Type B pancreatic cell (in vitro differentiated cells): ENCODE measurements around the gene FBP1. TPM values are rescaled to one million over a fixed set of nuclear protein-coding genes. Genes with fewer than 3 reads are reported as not detected.

Experiments
- DNase-seq: peaks from one replicate; pipeline ENCODE4 v3.0.0; 2021; ENCODE audit warnings: mixed read lengths; ENCODE audit not compliant: unreplicated experiment; ENCODE audit errors: extremely low spot score
- H3K27ac Mint-ChIP-seq: 2 replicates; pipeline ENCODE4 v1.8.0; 2021; ENCODE audit warnings: mild to moderate bottlenecking, mixed read lengths
- H3K27me3 Mint-ChIP-seq: 2 replicates; pipeline ENCODE4 v1.8.0; 2021; ENCODE audit warnings: mixed read lengths
- H3K36me3 Mint-ChIP-seq: 2 replicates; pipeline ENCODE4 v1.8.0; 2021; ENCODE audit warnings: mixed read lengths
- H3K4me1 Mint-ChIP-seq: one replicate; pipeline ENCODE4 v1.8.0; 2021; ENCODE audit warnings: mixed read lengths; ENCODE audit not compliant: unreplicated experiment
- H3K4me3 Mint-ChIP-seq: 2 replicates; pipeline ENCODE4 v1.8.0; 2021; ENCODE audit warnings: mild to moderate bottlenecking, mixed read lengths
- H3K9me3 Mint-ChIP-seq: 2 replicates; pipeline ENCODE4 v1.8.0; 2021; ENCODE audit warnings: mixed read lengths
- total RNA-seq: library from RNA; stranded (reverse); gene quantifications from 2 replicates; pipeline ENCODE4 v1.2.1, GENCODE V29; 2021; ENCODE audit warnings: low replicate concordance
- TF ChIP-seq, protein P1 (sequence below): fragments of 200-600 bp; sonication (generic); conservative IDR thresholded peaks from 2 replicates; pipeline ENCODE4 v1.5.0; 2021; ENCODE audit warnings: antibody characterized with exemption, mild to moderate bottlenecking

Gene FBP1
- total RNA-seq, 1 donor from 2014 or later = 25.9 TPM

DNA sequence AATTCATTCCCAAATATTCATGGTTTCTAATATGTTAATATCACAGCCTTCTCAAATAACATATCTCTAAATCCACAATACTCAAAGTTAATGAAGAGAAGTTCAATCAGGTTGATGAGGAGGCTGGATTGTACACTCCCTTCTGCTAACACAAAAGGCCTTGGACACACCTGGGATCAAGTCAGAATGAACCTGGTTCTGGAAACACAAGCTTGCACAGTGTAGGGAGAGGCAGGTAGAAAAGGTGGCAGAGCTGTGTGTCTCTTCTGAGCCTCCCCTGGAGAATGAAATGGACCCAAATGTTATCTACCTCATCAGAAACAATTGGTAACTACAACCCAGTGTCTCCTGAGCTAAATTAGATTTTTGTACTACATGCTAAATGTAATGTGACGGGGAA lies 40.7 kb upstream of the FBP1 start:
- H3K4me3 Mint-ChIP-seq = no peak overlapping the region
- peaks cover 27% of the 10 kb centered on the region for H3K4me1 Mint-ChIP-seq
- H3K27ac Mint-ChIP-seq = no peak overlapping the region
- TF ChIP-seq, protein P1, sequence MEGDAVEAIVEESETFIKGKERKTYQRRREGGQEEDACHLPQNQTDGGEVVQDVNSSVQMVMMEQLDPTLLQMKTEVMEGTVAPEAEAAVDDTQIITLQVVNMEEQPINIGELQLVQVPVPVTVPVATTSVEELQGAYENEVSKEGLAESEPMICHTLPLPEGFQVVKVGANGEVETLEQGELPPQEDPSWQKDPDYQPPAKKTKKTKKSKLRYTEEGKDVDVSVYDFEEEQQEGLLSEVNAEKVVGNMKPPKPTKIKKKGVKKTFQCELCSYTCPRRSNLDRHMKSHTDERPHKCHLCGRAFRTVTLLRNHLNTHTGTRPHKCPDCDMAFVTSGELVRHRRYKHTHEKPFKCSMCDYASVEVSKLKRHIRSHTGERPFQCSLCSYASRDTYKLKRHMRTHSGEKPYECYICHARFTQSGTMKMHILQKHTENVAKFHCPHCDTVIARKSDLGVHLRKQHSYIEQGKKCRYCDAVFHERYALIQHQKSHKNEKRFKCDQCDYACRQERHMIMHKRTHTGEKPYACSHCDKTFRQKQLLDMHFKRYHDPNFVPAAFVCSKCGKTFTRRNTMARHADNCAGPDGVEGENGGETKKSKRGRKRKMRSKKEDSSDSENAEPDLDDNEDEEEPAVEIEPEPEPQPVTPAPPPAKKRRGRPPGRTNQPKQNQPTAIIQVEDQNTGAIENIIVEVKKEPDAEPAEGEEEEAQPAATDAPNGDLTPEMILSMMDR = no peak
- H3K9me3 Mint-ChIP-seq = no peaks in the 10 kb centered on the region
- H3K27me3 Mint-ChIP-seq = no peaks in the 10 kb centered on the region
- no peak for DNase-seq
- H3K36me3 Mint-ChIP-seq = no peaks in the 10 kb centered on the region

DNA sequence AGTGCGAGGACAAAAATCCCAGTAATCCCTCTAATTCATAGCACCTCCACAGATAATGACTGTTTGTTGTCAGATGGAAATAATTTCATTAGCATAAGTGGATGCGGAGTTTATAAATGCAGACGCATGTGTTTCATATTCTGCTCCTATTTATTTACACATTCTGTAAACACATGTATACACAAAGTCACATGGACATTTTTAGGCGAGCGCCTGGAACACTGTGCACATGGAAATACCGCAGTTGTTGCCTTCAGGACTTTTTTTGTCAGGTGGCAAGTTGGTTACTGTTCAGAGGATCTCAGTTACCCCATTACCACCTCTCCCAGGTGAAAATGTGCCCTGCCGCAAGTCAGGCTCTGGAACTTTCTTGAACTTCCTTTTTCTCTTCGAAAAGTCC lies 40.3 kb upstream of the FBP1 start:
- DNase-seq = no peak
- H3K27ac Mint-ChIP-seq = no peak overlapping the region
- peaks cover 30% of the 10 kb centered on the region for H3K4me1 Mint-ChIP-seq
- H3K4me3 Mint-ChIP-seq = no peak overlapping the region
- no peaks in the 10 kb centered on the region for H3K27me3 Mint-ChIP-seq
- TF ChIP-seq, protein P1 = no peak
- H3K9me3 Mint-ChIP-seq = no peaks in the 10 kb centered on the region
- H3K36me3 Mint-ChIP-seq = no peaks in the 10 kb centered on the region

- Mint-ChIP-seq H3K36me3 (no peaks in the 10 kb centered on the region), H3K9me3 (no peaks in the 10 kb centered on the region), H3K4me1 (peaks cover 30% of the 10 kb centered on the region), H3K4me3 (no peak overlapping the region), H3K27ac (no peak overlapping the region), H3K27me3 (no peaks in the 10 kb centered on the region)
- no peak for DNase-seq
- TF ChIP-seq, protein P1 = no peak
Observed at GRCh38 chr9:94677929-94678328, 38.6 kb upstream of the FBP1 start.

- H3K27me3 Mint-ChIP-seq = no peaks in the 10 kb centered on the region
- no peak for DNase-seq
- no peak overlapping the region for H3K27ac Mint-ChIP-seq
- no peaks in the 10 kb centered on the region for H3K36me3 Mint-ChIP-seq
- TF ChIP-seq, protein P1 = no peak
- H3K9me3 Mint-ChIP-seq = no peaks in the 10 kb centered on the region
- peaks cover 26% of the 10 kb centered on the region for H3K4me1 Mint-ChIP-seq
- H3K4me3 Mint-ChIP-seq = no peak overlapping the region
Observed at GRCh38 chr9:94676446-94677131, 37.3 kb upstream of the FBP1 start.

DNA sequence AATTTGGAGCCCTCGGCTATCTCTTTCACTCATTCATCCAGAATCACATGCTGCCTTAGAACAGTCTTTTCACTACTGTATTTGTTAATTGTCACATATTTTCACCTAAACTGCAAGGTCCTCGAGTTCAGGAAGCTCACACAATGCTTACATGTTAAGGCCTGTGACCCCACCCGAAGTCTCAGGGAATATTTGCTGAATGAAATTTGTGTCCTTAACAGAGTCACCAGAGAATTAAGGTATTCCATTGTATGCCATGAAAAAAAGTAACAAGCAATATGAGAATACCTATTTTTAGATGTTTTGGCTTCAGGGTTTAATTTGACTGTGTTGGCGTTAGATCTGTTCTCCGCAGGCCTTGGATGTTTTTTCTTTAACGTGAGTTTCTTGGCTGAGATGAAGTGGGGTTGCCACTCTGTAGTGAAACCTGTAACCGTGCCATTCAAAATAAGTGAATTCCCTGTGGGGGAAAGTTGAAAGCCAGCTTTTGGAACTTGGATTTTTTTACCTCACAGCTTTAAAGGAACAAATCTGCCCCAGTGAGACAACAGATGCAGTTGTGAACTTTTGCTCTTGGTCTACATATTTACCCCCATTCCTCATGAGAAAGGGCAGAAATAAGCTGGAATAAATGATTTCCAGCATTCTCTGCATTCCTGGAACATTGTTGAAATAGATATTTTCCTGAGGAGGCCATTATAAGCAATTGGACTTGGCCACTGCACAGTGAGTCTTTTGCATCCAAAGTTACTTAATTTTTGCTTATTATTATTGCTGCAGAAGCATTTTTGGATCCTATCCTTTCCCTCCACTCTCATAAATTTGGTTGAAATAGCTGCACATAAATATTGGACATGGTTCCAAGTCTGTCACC lies 35.9 kb upstream of the FBP1 start:
- Mint-ChIP-seq H3K4me1 (peaks cover 21% of the 10 kb centered on the region), H3K27ac (no peak overlapping the region), H3K9me3 (no peaks in the 10 kb centered on the region), H3K36me3 (no peaks in the 10 kb centered on the region), H3K4me3 (no peak overlapping the region), H3K27me3 (no peaks in the 10 kb centered on the region)
- TF ChIP-seq, protein P1 = no peak
- DNase-seq = no peak
